ENCODE data around the gene FBXO42.

GRCh38 chr1:16243936-16244649 is 108.2 kb downstream of the FBXO42 start:
- peak; percentile 81 for TF ChIP-seq CTCF (conservative IDR thresholded peaks at IDR 0.05)
- TF ChIP-seq EZH2 (IDR thresholded peaks at IDR 0.05; ENCODE audit: low read depth) = no peak

Data from PC-9 (cell line).